Measurements from ENCODE around the gene AOPEP. TPM values are rescaled to one million over a fixed set of nuclear protein-coding genes. Genes with fewer than 3 reads are reported as not detected.

The AOPEP gene
- total RNA-seq, 1 experiment from 2014 or later: 36.4 TPM

DNA sequence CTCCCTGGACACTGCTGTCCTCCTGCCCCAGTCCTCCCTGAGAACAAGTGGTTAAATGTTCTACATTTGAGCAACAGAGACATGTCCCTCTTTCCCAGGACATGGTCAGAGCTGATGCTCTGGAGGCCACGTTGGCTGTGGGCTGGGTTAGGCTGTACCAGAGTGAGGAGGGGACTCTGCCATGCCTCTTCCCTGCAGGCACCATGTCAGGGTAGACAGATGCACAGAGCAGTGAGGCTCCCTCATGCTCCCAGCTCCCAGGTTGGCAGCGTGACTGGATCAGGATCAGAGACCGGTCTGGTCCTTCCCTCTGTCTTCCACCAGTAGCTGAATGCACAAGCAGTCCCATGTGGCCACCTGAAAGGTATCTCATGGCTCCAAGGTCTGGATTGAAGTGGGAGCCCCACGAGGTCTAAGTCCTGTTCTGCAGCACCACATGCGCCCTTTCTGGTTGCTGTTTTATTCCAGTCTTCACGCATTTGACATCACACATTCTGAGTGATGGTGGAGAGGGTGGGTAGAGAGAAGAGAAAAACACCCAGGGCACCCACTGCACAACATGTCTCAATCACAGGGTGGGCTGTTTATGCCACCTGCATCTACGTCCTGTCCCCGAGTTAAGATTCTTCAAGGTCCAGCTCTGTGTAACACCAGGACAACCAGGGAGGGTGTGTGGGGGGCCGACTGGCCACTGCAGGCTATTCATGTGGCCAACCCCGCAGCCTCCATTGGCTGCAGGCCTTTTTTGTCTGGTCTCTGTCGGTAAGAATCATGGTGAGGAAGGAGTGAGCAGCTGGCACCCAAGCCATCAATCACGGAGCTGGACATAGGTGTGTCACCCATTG is 386.2 kb downstream of the AOPEP start:
- DNase-seq (ENCODE audit: low read depth, low spot score): no peak
- TF ChIP-seq POLR2AphosphoS5 (IDR thresholded peaks at IDR 0.05; ENCODE audit: low read depth, low read length): no peak
- TF ChIP-seq SIN3A (IDR thresholded peaks at IDR 0.05; ENCODE audit: borderline replicate concordance, insufficient read depth, low read depth, low read length): no peak
- TF ChIP-seq, protein P1, sequence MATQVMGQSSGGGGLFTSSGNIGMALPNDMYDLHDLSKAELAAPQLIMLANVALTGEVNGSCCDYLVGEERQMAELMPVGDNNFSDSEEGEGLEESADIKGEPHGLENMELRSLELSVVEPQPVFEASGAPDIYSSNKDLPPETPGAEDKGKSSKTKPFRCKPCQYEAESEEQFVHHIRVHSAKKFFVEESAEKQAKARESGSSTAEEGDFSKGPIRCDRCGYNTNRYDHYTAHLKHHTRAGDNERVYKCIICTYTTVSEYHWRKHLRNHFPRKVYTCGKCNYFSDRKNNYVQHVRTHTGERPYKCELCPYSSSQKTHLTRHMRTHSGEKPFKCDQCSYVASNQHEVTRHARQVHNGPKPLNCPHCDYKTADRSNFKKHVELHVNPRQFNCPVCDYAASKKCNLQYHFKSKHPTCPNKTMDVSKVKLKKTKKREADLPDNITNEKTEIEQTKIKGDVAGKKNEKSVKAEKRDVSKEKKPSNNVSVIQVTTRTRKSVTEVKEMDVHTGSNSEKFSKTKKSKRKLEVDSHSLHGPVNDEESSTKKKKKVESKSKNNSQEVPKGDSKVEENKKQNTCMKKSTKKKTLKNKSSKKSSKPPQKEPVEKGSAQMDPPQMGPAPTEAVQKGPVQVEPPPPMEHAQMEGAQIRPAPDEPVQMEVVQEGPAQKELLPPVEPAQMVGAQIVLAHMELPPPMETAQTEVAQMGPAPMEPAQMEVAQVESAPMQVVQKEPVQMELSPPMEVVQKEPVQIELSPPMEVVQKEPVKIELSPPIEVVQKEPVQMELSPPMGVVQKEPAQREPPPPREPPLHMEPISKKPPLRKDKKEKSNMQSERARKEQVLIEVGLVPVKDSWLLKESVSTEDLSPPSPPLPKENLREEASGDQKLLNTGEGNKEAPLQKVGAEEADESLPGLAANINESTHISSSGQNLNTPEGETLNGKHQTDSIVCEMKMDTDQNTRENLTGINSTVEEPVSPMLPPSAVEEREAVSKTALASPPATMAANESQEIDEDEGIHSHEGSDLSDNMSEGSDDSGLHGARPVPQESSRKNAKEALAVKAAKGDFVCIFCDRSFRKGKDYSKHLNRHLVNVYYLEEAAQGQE (IDR thresholded peaks at IDR 0.05; ENCODE audit: insufficient read depth in 1 of 2, low read depth in 2 of 2, low read length in 1 of 2): no peak
- TF ChIP-seq TCF7L2 (IDR thresholded peaks at IDR 0.05; ENCODE audit: low read depth, low read length): no peak
- TF ChIP-seq, protein P2, sequence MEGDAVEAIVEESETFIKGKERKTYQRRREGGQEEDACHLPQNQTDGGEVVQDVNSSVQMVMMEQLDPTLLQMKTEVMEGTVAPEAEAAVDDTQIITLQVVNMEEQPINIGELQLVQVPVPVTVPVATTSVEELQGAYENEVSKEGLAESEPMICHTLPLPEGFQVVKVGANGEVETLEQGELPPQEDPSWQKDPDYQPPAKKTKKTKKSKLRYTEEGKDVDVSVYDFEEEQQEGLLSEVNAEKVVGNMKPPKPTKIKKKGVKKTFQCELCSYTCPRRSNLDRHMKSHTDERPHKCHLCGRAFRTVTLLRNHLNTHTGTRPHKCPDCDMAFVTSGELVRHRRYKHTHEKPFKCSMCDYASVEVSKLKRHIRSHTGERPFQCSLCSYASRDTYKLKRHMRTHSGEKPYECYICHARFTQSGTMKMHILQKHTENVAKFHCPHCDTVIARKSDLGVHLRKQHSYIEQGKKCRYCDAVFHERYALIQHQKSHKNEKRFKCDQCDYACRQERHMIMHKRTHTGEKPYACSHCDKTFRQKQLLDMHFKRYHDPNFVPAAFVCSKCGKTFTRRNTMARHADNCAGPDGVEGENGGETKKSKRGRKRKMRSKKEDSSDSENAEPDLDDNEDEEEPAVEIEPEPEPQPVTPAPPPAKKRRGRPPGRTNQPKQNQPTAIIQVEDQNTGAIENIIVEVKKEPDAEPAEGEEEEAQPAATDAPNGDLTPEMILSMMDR (IDR thresholded peaks at IDR 0.05): no peak
- H3K4me3 ChIP-seq (ENCODE audit: low read depth in 2 of 2, low read length in 2 of 2): no peak overlapping the region
- H3K27ac ChIP-seq (ENCODE audit: low read length): no peak overlapping the region
- no peaks in the 10 kb centered on the region for H3K36me3 ChIP-seq (ENCODE audit: control insufficient read depth, insufficient read depth, low read length)
- CTCF ChIA-PET: no interaction called here
- H3K27me3 ChIP-seq (ENCODE audit: control insufficient read depth, insufficient read depth, low read length): no peaks in the 10 kb centered on the region
- in situ Hi-C loops (cut with HindIII; ENCODE audit: low pct_unique_long_range_greater_than_20kb, low sequenced_read_pairs): no loop called here
- no peak; the same call in 1 of the 2 replicates for ATAC-seq
- intact Hi-C loops (cut with micrococcal nuclease; ENCODE audit: unreplicated experiment): no loop called here
- POLR2A ChIA-PET: no interaction called here
- no peaks in the 10 kb centered on the region for H3K9me3 ChIP-seq (ENCODE audit: control insufficient read depth, insufficient read depth, low read depth, low read length)
- no peaks in the 10 kb centered on the region for H3K4me1 ChIP-seq (ENCODE audit: control insufficient read depth, insufficient read depth, low read length)
- BruUV-seq (replicated peaks): no TSS peak

DNA sequence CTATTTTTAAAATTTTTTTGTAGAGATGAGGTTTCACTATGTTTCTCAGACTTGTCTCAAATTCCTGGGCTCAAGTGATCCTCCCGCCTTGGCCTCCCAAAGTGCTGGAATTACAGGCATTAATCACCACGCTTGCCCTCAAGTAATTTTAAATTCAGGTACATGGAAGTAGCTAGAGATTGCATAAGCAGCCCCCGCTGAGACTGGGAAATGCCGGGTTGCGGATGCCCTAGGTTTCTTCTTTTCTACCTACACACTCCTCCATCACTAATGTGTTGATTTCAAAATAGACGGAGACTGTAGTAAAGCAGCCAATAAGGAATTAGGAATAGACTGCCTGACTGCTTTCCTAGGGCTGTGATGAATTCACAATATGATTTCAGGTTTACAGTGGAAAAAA is 388.6 kb downstream of the AOPEP start:
- DNase-seq (ENCODE audit: low read depth, low spot score): no peak
- in situ Hi-C loops (cut with HindIII; ENCODE audit: low pct_unique_long_range_greater_than_20kb, low sequenced_read_pairs) (no loop called here), intact Hi-C loops (cut with micrococcal nuclease; ENCODE audit: unreplicated experiment) (no loop called here)
- no peak for ATAC-seq
- ChIA-PET CTCF (no interaction called here), POLR2A (no interaction called here)
- H3K9me3 ChIP-seq (ENCODE audit: control insufficient read depth, insufficient read depth, low read depth, low read length): no peaks in the 10 kb centered on the region
- no peaks in the 10 kb centered on the region for H3K4me1 ChIP-seq (ENCODE audit: control insufficient read depth, insufficient read depth, low read length)
- H3K36me3 ChIP-seq (ENCODE audit: control insufficient read depth, insufficient read depth, low read length): no peaks in the 10 kb centered on the region
- TF ChIP-seq, protein P2 (IDR thresholded peaks at IDR 0.05): no peak
- no peak for TF ChIP-seq TCF7L2 (IDR thresholded peaks at IDR 0.05; ENCODE audit: low read depth, low read length)
- TF ChIP-seq SIN3A (IDR thresholded peaks at IDR 0.05; ENCODE audit: borderline replicate concordance, insufficient read depth, low read depth, low read length): no peak
- TF ChIP-seq, protein P1 (IDR thresholded peaks at IDR 0.05; ENCODE audit: insufficient read depth in 1 of 2, low read depth in 2 of 2, low read length in 1 of 2): no peak
- no peak for TF ChIP-seq POLR2AphosphoS5 (IDR thresholded peaks at IDR 0.05; ENCODE audit: low read depth, low read length)
- BruUV-seq (replicated peaks): no TSS peak
- H3K4me3 ChIP-seq (ENCODE audit: low read depth in 2 of 2, low read length in 2 of 2): no peak overlapping the region
- H3K27ac ChIP-seq (ENCODE audit: low read length): no peak overlapping the region
- no peaks in the 10 kb centered on the region for H3K27me3 ChIP-seq (ENCODE audit: control insufficient read depth, insufficient read depth, low read length)

Measured in Panc1 (cell line).